NOMO-1 treated with DMSO at 0.1 percent for 48 hours (cell line): Measurements from ENCODE around the gene KRT36.
A peak's percentile ranks its signal among the peaks of the same experiment; 100 is the strongest.

Source experiments
- DNase-seq: peaks from one replicate; lab custom pipeline; 2025; ENCODE audit not compliant: unreplicated experiment; lab: John Stamatoyannopoulos, UW

The KRT36 gene

DNA sequence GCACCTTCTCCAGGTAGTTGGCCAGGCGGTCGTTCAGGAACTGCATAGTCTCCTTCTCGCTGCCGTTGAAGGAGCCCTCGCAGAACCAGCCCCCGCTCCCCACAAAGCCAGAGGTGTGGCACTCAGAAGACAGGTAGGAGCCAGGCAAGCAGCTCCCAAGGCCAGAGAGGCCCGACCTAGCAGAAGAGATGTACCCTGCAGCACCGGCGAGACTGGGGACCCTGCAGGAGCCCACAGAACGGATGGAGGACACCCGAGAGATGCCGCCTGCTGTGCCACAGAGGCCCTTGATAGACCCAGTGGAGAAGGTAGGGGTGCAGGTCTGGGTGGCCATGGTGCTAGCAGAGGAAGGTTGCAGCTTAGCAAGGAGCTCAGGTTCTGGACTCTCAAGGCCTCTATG, at the start of gene KRT36:
Gene KRT36 (minus strand): TSS at position 380 of the 400 bp plus-strand sequence. CDS start 46 bp downstream, at position 334.
- DNase-seq = no peak

DNA sequence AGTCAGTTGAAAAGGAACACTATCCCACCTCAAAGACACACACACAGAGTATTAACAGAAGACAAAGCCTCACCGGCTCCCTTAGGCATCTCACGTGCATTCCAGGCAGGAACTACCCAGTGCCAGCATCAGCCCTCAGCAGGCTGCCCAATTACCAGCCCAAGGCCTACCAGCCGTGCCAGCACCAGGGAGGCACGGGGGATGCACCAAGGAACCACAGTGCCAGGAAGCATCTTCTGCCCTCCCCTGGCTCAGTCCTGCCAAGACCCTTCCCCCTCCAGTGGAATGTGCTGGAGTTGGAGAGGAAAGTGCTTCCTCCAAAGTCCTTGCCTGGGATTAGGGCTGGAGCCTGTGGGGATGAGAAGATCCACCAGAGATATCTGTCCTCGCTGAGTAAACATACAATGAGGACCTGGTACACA, 49.4 kb upstream of the KRT36 start:
- DNase-seq = no peak

DNA sequence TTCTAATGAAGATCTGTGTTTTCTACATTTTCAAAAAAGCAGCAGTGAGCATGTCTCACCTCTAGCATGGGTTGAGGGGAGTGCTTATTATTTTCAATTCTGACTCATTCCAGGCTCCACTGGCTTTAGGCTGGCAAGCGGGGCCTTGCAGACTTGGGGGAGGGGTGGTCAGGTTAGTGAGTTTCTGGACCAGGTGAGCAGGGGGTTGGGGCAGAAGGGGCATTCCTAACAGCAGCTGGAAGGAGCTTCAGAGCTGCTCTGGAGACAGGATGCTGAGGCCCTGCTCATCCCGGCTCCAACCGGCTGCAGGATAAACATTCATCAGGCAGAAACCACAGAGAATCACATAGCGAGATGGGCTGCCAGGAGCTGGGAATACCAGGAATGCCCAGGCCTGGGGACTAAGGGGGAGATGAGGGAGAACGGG, 48.9 kb upstream of the KRT36 start:
- DNase-seq = no peak

DNA sequence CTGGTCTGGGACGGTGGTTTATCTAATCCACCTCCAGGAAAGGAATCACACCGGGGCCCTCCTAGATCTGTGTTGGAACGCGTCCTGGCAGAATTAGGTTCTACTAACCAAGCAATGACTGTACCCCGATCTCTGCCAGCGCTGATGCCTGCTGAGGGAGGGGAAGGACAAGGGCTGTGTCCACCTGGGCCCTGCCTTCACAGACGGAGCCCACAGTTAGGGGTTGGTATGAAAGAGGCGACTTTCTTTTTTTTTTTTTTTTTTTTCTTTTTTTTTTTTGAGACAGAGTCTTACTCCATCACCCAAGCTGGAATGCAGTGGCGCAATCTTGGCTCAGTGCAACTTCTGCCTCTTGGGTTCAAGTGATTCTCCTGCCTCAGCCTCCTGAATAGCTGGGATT, 48.3 kb upstream of the KRT36 start:
- no peak for DNase-seq

DNA sequence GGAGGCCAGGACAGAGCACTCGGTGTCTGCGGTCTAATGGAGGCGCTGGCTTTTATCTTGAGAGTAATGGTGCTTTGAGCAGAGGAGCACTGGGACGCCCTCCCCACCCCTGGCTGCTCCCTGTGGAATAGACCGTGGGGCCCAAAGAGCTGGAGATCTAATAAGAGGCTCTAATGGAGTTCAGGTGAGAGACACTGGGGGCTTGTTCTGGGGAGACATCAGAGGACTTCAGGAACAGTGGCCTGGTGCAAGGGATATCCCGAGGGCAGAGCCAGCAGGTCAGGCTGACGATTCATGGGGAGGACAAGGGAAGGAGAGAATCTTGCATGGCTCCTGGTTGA, 47.9 kb upstream of the KRT36 start:
- no peak for DNase-seq

DNA sequence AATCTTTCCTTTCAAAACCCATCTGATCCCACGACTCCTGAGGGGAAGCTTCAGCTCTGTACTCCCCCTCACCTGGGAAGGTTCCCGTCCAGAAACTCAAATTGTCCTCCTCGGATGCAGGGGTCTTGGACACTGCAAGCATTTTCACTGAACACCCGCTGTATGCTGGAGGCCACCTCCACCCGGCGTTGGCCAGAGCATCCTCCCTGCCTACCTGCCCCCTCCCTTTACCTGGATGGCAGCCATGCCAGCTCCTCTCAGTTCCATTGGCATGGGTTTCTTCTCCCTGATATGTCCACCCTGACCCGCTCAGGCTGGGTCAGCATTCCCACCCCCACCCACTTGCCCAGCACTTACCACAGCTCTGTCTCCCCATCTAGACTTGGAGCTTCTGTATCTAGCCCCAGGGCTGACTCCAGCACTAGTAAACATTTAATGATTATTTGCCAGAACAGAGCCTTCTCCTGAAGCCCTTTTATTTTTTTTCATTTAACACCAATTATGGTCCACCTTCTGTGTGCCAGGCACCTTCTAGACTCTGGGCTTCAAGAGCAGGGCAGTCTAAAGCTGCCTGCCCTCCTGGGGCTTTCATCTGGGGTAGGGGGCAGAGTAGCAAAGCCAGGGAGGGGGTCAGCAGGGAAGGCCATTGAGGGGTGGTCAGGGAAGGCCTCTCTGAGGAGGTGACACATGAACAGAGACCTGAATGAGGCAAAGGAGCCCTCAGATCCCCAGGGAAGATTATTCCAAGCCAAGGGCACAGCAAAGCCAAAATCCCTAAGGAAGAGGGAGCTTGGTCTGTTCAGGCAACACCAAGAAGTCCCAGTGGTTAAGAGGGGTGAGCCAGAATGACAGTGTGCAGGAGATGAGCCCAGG, 47.3 kb upstream of the KRT36 start:
- DNase-seq = no peak

- no peak for DNase-seq
Measured at GRCh38 chr17:41535764-41536481, 46.2 kb upstream of the KRT36 start.

DNA sequence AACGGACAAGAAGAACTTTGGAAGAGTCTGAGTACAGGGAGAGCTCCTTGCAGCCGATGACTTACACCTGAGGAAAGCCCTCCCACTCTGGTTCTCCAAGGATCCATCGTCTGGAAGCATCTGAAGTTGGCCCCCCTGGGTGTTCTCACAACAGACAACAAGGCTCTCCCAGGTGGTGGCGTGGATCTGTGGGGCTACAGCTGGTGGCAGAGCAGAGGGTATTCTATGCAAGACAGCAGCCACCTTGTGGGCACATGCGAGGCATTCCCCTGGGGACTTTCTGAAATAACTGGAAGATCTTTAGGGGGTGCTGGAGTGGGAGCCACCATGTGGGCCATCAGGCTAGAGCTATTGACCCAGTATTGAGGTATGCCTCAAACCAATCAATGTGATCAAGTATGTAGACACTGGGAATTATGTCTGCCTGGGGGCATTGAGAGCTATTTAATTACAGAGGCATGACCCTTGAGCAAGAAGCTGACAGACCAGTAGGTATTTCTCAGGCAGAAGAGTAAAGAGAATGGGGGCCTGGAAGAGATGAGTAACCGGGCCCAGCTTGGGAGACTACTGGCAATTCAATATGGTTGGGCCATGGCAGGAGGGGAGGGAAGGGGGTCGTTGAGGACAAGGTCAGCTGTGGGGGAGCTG, 45.3 kb upstream of the KRT36 start:
- DNase-seq = no peak

GRCh38 chr17:41533613-41534012, 43.9 kb upstream of the KRT36 start:
- no peak for DNase-seq

GRCh38 chr17:41532947-41533570, 43.3 kb upstream of the KRT36 start:
- no peak for DNase-seq

- DNase-seq = no peak
Measured at GRCh38 chr17:41531993-41532392, 42.3 kb upstream of the KRT36 start.

DNA sequence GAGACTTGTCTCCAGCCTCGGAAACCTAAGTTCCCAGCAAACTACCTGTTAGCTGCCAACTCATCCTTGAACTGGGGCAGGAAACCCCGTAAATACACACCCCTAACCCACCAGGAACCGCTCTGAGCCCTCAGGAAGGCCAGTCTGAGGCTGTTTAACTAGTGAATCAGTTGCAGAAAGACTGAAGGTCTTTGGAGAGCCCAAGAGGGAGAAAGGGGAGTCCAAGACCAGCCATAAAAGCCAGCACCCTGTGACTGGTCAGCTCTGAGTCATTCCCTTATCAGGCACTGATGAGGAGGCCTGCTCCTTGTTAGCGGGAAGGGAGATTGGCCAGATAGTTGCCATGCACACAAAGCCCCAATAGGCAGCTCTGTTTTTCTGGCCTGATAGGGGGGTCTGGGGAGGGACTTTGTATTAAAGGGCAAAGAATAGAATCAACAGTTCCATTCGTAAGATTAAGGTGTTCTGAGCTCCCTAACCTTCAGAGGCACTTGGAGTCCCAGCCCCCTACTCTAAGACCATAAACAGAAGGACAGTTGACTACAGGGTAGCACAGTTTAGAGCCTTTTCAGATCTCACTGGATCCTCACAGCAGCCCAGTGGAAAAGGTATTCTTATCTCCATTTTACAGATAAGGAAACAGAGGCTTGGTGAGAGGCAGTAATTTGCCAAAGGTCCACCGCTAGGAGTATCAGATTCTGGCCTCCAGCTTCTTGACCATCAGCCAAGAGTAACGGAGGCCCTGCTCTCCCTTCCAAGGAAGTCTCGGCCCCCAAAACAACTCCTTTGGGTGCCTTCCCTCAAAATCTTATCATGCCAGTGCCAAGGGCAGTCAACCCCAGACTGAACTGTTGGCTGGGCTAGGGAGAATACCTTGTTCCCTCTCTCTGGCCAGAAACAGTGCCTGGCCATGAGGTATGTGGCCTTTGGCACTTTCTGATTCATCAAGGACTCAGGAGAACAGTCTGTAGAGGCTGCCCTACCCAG, 40.6 kb upstream of the KRT36 start:
- no peak for DNase-seq

DNA sequence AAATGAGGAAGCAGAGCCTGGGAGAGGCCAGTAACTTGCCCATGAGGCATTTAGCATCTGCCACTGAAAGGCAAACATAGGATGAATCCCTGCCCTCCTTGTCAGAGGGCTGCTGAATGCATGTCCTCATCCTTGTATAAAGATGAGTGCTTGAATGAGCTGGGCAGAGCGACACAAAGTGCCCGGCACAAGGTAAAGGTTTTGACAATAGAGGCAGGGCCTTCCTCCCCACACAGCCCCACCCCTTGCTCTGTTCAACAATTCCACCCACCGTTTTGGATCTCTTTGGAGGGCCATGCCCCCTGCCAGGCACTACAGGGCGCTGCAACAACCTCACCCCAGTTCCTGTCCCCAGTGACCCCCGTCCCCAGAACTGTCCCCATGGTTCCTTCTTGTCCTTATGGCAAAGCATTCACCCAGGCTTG, 39.8 kb upstream of the KRT36 start:
- peak; percentile 8 for DNase-seq

DNA sequence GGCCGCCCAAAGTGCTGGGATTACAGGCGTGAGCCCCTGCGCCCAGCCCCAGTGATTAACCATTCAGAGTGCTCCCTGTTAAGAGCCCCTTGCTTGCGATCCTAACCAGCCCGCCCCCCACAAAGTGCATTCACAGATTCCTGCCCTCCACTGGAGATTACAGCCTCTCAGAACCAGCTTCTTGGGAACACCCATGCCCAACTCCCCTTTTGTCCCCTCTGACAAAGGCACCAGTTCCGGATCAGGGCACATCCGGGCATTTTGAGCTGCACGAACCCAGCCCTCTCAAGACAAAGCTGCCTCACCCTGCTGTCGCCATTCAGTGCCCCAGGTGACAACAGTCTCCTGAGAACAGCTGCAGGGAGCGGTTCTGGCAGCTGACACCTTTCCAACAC, 39.2 kb upstream of the KRT36 start:
- DNase-seq = no peak

DNA sequence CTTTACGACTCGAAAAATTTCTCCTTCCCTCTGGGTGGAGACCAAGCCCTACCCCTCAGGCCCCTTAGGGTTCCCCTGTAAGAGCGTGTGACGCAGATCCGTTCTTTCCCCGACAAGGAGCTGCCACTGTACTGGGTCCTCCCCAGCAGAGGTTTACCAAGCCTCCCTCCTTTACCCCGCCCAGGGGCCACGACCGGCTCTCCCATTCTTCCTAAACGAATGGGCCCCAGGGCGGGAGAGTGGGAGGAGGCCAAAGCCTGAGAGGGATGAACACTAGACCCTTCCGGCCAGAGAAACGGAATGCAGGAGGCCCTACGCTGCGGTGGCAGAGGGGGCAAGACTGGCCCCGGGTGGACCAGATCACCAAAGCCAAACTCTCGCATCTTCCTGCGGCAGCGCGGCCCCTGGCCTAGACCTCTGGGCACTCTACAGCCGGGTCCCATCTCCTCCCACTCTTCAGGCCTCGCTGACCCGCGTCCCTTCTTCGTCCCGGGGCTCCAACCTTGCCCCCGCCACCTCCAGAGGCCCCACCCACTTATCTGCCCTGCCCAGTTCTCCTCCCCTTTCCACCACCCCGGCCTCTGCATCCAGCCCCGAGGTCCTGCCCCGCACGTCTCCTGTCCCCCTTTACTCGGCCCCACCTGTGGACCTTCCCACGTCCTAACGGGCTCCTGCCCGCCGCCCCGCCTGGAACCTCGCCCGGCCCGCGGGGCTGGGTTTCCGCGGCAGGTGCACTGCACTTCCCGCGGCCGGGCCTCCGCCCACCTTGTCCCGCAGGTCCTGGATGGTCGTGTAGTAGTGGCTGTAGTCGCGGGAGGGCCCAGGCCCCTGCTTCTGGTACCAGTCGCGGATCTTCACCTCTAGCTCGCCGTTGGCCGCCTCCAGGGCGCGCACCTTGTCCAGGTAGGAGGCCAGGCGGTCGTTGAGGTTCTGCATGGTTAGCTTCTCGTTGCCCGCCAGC, 37.6 kb upstream of the KRT36 start:
- no peak for DNase-seq

DNA sequence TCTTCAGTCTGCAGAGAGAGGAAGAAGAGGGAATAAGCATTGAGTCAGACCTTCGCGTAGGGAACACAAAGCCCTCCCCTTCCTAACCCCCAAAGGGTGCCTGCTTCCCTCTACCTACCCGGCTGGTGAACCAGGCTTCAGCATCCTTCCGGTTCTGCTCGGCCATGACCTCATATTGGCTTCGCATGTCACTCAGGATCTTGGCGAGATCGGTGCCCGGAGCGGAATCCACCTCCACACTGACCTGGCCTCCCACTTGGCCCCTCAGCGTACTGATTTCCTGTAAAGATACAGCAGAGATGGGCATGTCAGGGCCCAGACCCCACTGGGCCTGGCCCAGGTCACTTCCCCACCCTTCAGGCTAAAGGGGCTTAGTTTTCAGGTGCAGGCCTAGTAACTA, 34.6 kb upstream of the KRT36 start:
- no peak for DNase-seq

DNA sequence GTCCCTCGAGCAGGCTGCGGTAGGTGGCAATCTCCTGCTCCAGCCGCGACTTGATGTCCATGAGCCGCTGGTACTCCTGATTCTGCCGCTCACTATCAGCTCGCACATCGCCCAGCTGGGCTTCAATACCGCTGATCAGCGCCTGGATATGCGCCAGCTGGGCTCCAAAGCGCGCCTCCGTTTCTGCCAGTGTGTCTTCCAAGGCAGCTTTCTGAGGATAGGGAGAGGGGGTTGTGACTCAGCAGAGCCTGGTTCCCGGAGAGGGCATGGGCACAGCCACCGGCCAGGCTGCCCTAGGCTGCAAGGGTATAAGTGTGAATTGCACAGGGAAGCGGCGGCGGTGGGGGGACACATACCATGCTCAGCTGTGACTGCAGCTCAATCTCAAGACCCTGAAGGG, 34.1 kb upstream of the KRT36 start:
- DNase-seq = no peak

DNA sequence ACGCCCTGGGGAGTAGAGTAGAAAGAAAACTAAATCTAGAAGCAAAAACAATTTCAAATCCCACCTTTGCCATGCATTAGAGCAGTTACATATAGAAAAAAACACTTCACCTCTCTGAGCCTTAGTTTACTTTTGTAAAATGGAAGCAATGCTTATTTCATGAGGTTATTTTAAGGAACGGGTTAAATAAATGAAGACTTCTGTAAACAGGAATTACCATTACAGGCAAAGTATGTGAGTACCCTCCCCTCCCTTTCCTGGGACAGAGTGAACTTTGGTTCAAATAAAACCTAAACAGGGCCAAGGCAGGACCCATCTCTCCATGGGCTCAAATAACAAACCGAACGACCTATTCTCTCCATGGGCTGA, 33.5 kb upstream of the KRT36 start:
- DNase-seq = no peak
